GDM1 (cell line): ENCODE results near the gene ZSCAN9.

Experiments used
- DNase-seq: peaks from one replicate; lab custom pipeline; 2025; lab: John Stamatoyannopoulos, UW

The ZSCAN9 gene

GRCh38 chr6:28266962-28267694 is 42.1 kb downstream of the ZSCAN9 start, which contains the start of gene ZSCAN26:
TSS of gene ZSCAN26 (plus strand) at chr6:28267143. CDS start at chr6:28271920, 4,777 bp downstream.
- DNase-seq, result peak; percentile 78

DNA sequence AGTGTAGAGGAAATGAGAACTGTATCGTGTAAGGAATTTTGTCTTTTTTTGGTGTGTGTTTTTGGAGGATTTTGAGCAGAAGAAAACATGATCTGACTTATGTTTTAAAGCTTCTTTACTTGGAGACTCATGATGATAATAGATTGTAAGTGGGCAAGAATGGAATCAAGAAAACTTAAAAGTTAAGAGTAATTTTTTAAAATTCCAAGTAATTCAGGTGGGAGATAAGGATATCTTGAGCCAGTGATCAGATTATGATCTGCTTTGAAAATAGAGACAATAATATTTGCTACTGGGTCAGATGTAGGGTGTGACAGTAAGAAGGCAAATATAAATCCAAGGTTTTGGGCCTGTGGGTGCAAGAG is 42.6 kb downstream of the ZSCAN9 start:
- no peak for DNase-seq

DNA sequence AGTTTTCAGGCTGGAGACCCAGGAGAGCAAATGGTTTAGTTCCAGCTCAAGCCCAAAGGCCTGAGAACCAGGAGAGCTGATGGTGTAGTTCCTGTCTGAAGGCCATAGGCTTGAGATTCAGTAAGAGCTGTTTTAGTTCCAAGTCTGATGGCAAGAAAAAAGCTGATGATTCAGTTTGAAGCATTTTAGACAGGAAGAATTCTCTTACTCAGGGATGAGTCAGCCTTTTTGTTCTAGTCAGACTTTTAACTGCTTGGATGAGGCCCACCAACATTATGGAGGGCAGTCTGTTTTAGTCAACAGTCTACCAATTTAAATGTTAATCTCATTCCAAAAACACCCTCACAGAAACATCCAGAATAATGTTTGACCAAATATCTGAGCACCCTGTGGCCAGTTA is 44.4 kb downstream of the ZSCAN9 start:
- no peak for DNase-seq

GRCh38 chr6:28274888-28275287 is 49.8 kb downstream of the ZSCAN9 start:
- DNase-seq, result no peak

DNA sequence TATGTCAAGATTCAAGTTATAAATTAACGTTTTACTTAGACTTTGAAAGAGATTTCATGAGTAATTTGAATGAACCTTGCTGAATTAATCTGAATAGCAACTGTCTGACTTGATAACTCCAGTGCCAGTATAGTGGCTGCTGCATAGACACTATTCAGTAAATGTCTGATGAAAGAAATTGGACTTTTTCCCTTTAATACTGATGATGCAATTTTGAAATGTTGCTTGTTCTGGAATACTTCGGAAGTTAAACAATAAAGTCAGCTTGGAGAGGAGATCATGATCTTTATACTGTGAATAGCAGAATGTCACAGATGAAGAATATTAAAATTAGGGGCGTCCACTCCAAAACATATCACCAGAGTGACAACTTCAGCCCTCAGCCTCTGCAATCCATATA is 52.7 kb downstream of the ZSCAN9 start:
- no peak for DNase-seq

DNA sequence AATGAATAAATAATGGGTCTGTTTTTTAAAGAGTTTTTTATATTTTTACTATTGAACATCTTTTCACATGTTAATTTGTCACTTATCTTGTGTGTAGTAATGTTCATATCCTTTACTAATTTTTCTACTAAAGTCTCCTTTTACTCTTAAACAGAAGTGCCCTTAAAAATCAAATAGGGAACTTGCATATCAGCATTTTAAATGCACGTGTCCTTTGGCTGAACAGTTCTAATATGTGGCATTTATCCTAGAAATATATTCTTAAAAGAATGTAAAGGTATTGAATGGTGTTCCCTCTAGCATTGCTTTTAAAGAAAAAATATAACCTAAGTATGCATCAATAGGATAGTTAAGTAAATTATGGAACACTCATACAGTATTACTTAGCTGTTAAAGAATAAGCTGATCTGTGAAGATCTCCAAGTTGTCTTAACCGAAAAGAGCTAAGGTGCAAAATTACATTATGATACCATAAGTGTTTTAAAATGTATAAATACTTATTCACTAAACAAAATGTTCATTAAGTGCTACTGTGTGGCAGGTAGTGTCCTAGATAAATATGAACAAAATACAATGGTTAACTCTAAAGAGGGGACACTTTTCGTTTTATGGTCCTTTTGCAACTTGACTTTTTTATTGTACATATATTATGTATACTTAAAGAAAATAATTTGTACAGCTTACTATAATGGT is 55.7 kb downstream of the ZSCAN9 start:
- no peak for DNase-seq

GRCh38 chr6:28281288-28282064 is 56.4 kb downstream of the ZSCAN9 start, which contains the start of gene PGBD1:
TSS of gene PGBD1 (plus strand) at chr6:28281572. CDS start at chr6:28283814, 2,242 bp downstream.
- DNase-seq, result peak; percentile 60

- DNase-seq, result no peak
Observed at GRCh38 chr6:28282926-28283325, 57.9 kb downstream of the ZSCAN9 start.
